ENCODE data around the gene AKR1C4.
"Not testable (repeated sequence)": the region's sequence is repeated elsewhere in the genome, so short reads cannot be mapped to it uniquely, and the experiment has no call there.

AKR1C4 gene

GRCh38 chr10:5155951-5156350, 40.7 kb upstream of the AKR1C4 start:
- no peak for DNase-seq (ENCODE audit: low spot score)
- H3K27ac ChIP-seq = no peak overlapping the region
- POLR2A ChIA-PET (ENCODE audit: low non-redundant PET) = no interaction called here
- TF ChIP-seq CTCF (conservative IDR thresholded peaks at IDR 0.05; ENCODE audit: low read depth) = no peak
- CTCF ChIA-PET = interaction anchor here (0.6 to 1.0 kb wide), 3 partner anchors 14 to 211 kb away, joined by 3 read pairs; no protein-coding TSS in a partner anchor

- no peak for TF ChIP-seq CTCF (conservative IDR thresholded peaks at IDR 0.05; ENCODE audit: low read depth)
These were observed 39.1 kb upstream of the AKR1C4 start for GRCh38 chr10:5157501-5157900.

GRCh38 chr10:5159126-5159525, 37.5 kb upstream of the AKR1C4 start:
- no peak overlapping the region for H3K27ac ChIP-seq
- POLR2A ChIA-PET (ENCODE audit: low non-redundant PET) = no interaction called here
- CTCF ChIA-PET = no interaction called here
- TF ChIP-seq CTCF (conservative IDR thresholded peaks at IDR 0.05; ENCODE audit: low read depth) = no peak
- peak; percentile 26 for DNase-seq (ENCODE audit: low spot score)

More at GRCh38 chr10:5157501-5157900, 39.1 kb upstream of the AKR1C4 start:
- POLR2A ChIA-PET (ENCODE audit: low non-redundant PET) = no interaction called here
- CTCF ChIA-PET = no interaction called here
- no peak overlapping the region for H3K27ac ChIP-seq
- no peak for DNase-seq (ENCODE audit: low spot score)

GRCh38 chr10:5163487-5163886, 33.1 kb upstream of the AKR1C4 start:
- TF ChIP-seq CTCF (conservative IDR thresholded peaks at IDR 0.05; ENCODE audit: low read depth) = no peak
- DNase-seq (ENCODE audit: low spot score) = no peak
- ChIA-PET CTCF (interaction anchor here (0.7 kb wide), 1 partner anchor 123 kb away, joined by 3 read pairs; no protein-coding TSS in a partner anchor), POLR2A (ENCODE audit: low non-redundant PET) (no interaction called here)
- H3K27ac ChIP-seq = no peak overlapping the region

- DNase-seq (ENCODE audit: low spot score) = no peak
These were observed 30.9 kb upstream of the AKR1C4 start for GRCh38 chr10:5165738-5166137.

GRCh38 chr10:5168897-5169420, 27.7 kb upstream of the AKR1C4 start:
- POLR2A ChIA-PET (ENCODE audit: low non-redundant PET) = no interaction called here
- no peak overlapping the region for H3K27ac ChIP-seq
- DNase-seq (ENCODE audit: low spot score) = no peak
- CTCF ChIA-PET = no interaction called here
- no peak for TF ChIP-seq CTCF (conservative IDR thresholded peaks at IDR 0.05; ENCODE audit: low read depth)

More at GRCh38 chr10:5165738-5166137, 30.9 kb upstream of the AKR1C4 start:
- no peak overlapping the region for H3K27ac ChIP-seq
- ChIA-PET POLR2A (ENCODE audit: low non-redundant PET) (no interaction called here), CTCF (no interaction called here)
- no peak for TF ChIP-seq CTCF (conservative IDR thresholded peaks at IDR 0.05; ENCODE audit: low read depth)

- DNase-seq (ENCODE audit: low spot score); H3K27ac ChIP-seq; CTCF ChIA-PET; POLR2A ChIA-PET (ENCODE audit: low non-redundant PET): not testable (repeated sequence)
These were observed 21.1 kb upstream of the AKR1C4 start for GRCh38 chr10:5175581-5175980.

GRCh38 chr10:5180503-5180902, 16.1 kb upstream of the AKR1C4 start:
- CTCF ChIA-PET; POLR2A ChIA-PET (ENCODE audit: low non-redundant PET); DNase-seq (ENCODE audit: low spot score); H3K27ac ChIP-seq: not testable (repeated sequence)

Data from RWPE1 (cell line).